Sigmoid colon (tissue), 7 donors: ENCODE data around the gene KPNA6. TPM values are rescaled to one million over a fixed set of nuclear protein-coding genes. Genes with fewer than 3 reads are reported as not detected.

ENCODE experiments used
- DNase-seq: peaks from one replicate; pipeline ENCODE4 v3.0.0-alpha.2; 2019
- H3K27ac ChIP-seq, 4 donors: fragments of 200-600 bp; sonication (generic); one replicate each; pipeline ENCODE4 v1.5.1; 2016 to 2019; ENCODE audit warnings: mild to moderate bottlenecking in 1 of 4
- H3K27me3 ChIP-seq, 3 donors: fragments of 200-600 bp; sonication (generic); one replicate each; pipeline ENCODE4 v1.5.1; 2019; ENCODE audit warnings: mild to moderate bottlenecking in 1 of 3
- H3K36me3 ChIP-seq, 4 donors: fragments of 200-600 bp; sonication (generic); one replicate each; pipeline ENCODE4 v1.5.1; 2016 to 2019
- H3K4me1 ChIP-seq, 4 donors: fragments of 200-600 bp; sonication (generic); one replicate each; pipeline ENCODE4 v1.5.1; 2017 to 2019
- H3K4me3 ChIP-seq, 4 donors: fragments of 200-600 bp; sonication (generic); one replicate each; pipeline ENCODE4 v1.5.1; 2017 to 2019; ENCODE audit warnings: mild to moderate bottlenecking in 2 of 4, moderate library complexity in 1 of 4
- H3K9me3 ChIP-seq, 4 donors: fragments of 200-600 bp in 3 of 4; sonication (generic) in 3 of 4; one replicate each; pipeline versions ENCODE4 v1.5.1 to v1.6.1; 2013 to 2019
- EP300 ChIP-seq, 4 donors: sonication (generic); formaldehyde crosslinking; IDR thresholded peaks; one replicate each; pipeline ENCODE4 v1.6.1; 2017; ENCODE audit warnings: antibody characterized with exemption in 4 of 4
- POLR2A ChIP-seq, 2 donors: fragments of 450-650 bp; IDR thresholded peaks; one replicate each; pipeline ENCODE4 v1.6.1; 2016; ENCODE audit warnings: antibody characterized with exemption in 2 of 2, mild to moderate bottlenecking in 2 of 2, moderate library complexity in 2 of 2
- POLR2AphosphoS5 ChIP-seq, 4 donors: sonication (generic); formaldehyde crosslinking; IDR thresholded peaks; one replicate each; pipeline ENCODE4 v1.6.1; 2017; ENCODE audit warnings: antibody characterized with exemption in 4 of 4
- WGBS, 2 donors: extraction: QIAGEN DNeasy Blood & Tissue Kit; methylation state at CpG; one replicate each; pipeline ENCODE4 v1.1.7; 2013; 5-methylcytosine and 5-hydroxymethylcytosine counted together
- intact Hi-C: fragments of 100-400 bp; cut with DNase I; formaldehyde crosslinking; loops from one replicate; pipeline ENCODE4 v1.15.1; 2023
- polyA plus RNA-seq, 3 donors: library from polyadenylated mRNA; stranded (reverse); fragments of 200-250 nt; gene quantifications; one replicate each; pipeline ENCODE4 v1.2.3, GENCODE V29; 2013
- total RNA-seq, 4 donors: library from RNA; depleted of rRNA; stranded (reverse); fragments of >200 nt; gene quantifications; one replicate each; pipeline ENCODE4 v1.1.0, GENCODE V29; 2016
- TF ChIP-seq, protein P1 (sequence below), 4 experiments: fragments of 450-650 bp in 3 of 4; fragments of 200-600 bp in 1 of 4; IDR thresholded peaks; one replicate each; pipeline ENCODE4 v1.5.1; 2016 to 2019; ENCODE audit warnings: antibody characterized with exemption in 4 of 4, mild to moderate bottlenecking in 3 of 4, moderate library complexity in 2 of 4
- donor health status: healthy with polysubstance abuse.
- donor health status: Bipolar disorder and iron deficiency.
- donor health status: healthy.

KPNA6 gene
- total and polyA plus RNA-seq, 7 donors: 6.0 to 47.0 (median 33.4) TPM

DNA sequence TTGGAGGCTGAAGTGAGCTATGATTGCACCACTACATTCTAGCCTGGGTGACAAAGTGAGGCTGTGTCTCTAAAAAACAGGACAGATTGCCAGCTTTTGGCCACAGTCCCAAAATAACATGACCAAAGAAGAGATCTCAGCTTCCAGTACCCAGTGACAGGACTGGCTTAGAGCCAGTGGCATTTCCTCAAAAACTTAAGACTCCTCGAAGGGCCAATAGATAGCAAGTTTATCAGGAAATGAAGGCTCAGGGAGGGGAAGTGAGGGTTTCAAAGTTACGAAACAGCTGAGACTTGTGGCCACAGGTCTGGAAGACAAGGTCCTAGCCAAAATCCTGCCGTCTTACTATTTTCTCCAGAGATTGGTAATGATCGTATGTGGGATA is 41.4 kb upstream of the KPNA6 start:
- intact Hi-C loops: no loop called here
- Histone ChIP-seq H3K27me3 (no peaks in the 10 kb centered on the region), H3K36me3 (peaks cover 0 to 9% (median 0%) of the 10 kb centered on the region in 4 donors), H3K27ac (peak overlapping the region in 3 of 4 donors; percentile 21 to 35 (median 23)), H3K9me3 (no peaks in the 10 kb centered on the region), H3K4me3 (no peak overlapping the region), H3K4me1 (peaks cover 0 to 17% (median 14%) of the 10 kb centered on the region in 4 donors)
- DNase-seq: peak; percentile 85
- TF ChIP-seq POLR2AphosphoS5 (IDR thresholded peaks at IDR 0.05) (peak in 2 of 4 donors; percentile 42 to 58), EP300 (IDR thresholded peaks at IDR 0.05) (no peak)
- TF ChIP-seq, protein P1, sequence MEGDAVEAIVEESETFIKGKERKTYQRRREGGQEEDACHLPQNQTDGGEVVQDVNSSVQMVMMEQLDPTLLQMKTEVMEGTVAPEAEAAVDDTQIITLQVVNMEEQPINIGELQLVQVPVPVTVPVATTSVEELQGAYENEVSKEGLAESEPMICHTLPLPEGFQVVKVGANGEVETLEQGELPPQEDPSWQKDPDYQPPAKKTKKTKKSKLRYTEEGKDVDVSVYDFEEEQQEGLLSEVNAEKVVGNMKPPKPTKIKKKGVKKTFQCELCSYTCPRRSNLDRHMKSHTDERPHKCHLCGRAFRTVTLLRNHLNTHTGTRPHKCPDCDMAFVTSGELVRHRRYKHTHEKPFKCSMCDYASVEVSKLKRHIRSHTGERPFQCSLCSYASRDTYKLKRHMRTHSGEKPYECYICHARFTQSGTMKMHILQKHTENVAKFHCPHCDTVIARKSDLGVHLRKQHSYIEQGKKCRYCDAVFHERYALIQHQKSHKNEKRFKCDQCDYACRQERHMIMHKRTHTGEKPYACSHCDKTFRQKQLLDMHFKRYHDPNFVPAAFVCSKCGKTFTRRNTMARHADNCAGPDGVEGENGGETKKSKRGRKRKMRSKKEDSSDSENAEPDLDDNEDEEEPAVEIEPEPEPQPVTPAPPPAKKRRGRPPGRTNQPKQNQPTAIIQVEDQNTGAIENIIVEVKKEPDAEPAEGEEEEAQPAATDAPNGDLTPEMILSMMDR (IDR thresholded peaks at IDR 0.05): no peak
- WGBS, 2 donors: 1 to 7% methylated on average over 4 of the region's 4 CpGs

DNA sequence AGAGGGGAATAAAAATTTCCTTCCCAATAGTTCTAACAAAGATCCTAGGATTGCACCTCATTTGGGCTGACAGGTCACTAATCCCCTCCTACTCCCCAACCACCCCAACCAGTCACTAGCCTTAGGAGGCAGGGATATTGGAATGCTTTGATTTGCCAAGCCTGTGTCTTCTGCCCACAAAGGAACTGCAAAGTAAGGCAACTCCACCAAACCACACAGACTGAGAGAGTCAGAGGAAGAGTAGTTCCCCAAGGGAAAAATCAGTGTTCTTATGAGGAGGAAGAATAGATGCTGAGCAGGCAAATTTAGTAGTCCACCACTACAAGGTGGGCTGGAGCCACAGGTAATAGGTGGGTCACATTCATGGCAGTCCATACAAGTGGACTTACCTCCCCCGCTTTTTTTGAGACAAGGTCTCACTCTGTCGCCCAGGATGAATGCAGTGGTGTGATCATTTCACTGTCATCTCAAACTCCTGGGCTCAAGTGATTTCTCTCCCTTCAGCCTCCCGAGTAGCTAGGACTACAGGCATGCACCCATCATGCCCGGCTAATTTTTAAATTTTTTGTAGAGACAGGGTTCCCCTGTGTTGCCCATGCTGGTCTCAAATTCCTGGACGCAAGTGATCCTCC is 38.8 kb upstream of the KPNA6 start:
- DNase-seq: no peak
- intact Hi-C loops: no loop called here
- no peaks in the 10 kb centered on the region for H3K27me3 ChIP-seq
- peaks cover 0 to 18% (median 14%) of the 10 kb centered on the region in 4 donors for H3K4me1 ChIP-seq
- no peaks in the 10 kb centered on the region for H3K9me3 ChIP-seq
- no peak overlapping the region for H3K27ac ChIP-seq
- WGBS, 2 donors: 87 to 91% methylated on average over 5 of the region's 5 CpGs
- H3K4me3 ChIP-seq: no peak overlapping the region
- no peaks in the 10 kb centered on the region for H3K36me3 ChIP-seq
- TF ChIP-seq EP300 (IDR thresholded peaks at IDR 0.05): no peak
- TF ChIP-seq POLR2AphosphoS5 (IDR thresholded peaks at IDR 0.05): no peak
- TF ChIP-seq, protein P1 (IDR thresholded peaks at IDR 0.05): no peak
- TF ChIP-seq POLR2A (IDR thresholded peaks at IDR 0.05): no peak

DNA sequence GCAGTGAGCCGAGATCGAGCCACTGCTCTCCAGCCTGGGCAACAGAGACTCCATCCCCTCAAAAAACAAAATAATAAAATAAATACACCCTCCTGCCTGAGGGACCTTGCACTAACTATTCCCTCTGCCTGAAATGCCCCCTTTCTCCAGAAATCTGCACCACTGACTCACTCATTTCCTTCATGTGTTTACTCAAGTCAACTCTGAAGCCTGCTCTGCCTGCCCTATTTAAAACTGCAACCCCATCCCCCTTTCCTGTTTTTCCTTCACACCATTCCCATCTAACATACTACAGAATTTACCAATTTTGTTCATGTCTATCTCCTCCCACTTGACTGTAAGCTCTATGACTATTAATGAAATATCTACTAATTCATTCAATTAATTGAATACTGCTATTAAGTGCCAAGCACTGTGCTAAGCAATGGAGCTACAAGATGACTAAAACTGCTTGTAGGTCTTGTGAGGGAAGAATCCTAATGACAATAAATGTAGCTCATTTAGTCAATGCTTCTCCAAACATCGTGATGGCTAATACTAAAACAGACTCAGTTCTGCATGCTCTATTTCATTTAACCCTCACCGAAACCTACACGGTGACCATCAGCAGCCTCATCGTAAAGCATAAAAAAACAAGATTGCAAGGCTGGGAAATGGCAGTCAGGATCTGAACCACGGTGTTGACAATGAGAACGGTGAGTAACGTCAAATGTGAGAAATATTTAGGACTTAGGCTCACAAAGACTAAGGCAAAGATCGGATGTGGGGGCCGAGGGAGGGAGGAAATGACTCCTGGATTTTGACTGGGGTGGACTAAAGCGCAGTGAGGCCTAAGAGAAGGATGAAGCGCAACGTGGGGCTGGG is 35.9 kb upstream of the KPNA6 start:
- H3K27ac ChIP-seq: peak overlapping the region; percentile 90 to 97 (median 94)
- H3K4me3 ChIP-seq: peak overlapping the region; percentile 71 to 89 (median 77)
- peaks cover 0 to 22% (median 13%) of the 10 kb centered on the region in 4 donors for H3K4me1 ChIP-seq
- intact Hi-C loops: loop anchor here (2.0 kb wide), 2 partner anchors 37 to 57 kb away; partner anchors contain the start of gene KPNA6
- TF ChIP-seq POLR2A (IDR thresholded peaks at IDR 0.05) (no peak), POLR2AphosphoS5 (IDR thresholded peaks at IDR 0.05) (no peak), EP300 (IDR thresholded peaks at IDR 0.05) (no peak)
- TF ChIP-seq, protein P1 (IDR thresholded peaks at IDR 0.05): no peak
- DNase-seq: no peak
- peaks cover 4 to 22% (median 7%) of the 10 kb centered on the region in 4 donors for H3K36me3 ChIP-seq
- H3K27me3 ChIP-seq: no peaks in the 10 kb centered on the region
- WGBS, 2 donors: 17% methylated on average over 14 of the region's 14 CpGs
- no peaks in the 10 kb centered on the region for H3K9me3 ChIP-seq

DNA sequence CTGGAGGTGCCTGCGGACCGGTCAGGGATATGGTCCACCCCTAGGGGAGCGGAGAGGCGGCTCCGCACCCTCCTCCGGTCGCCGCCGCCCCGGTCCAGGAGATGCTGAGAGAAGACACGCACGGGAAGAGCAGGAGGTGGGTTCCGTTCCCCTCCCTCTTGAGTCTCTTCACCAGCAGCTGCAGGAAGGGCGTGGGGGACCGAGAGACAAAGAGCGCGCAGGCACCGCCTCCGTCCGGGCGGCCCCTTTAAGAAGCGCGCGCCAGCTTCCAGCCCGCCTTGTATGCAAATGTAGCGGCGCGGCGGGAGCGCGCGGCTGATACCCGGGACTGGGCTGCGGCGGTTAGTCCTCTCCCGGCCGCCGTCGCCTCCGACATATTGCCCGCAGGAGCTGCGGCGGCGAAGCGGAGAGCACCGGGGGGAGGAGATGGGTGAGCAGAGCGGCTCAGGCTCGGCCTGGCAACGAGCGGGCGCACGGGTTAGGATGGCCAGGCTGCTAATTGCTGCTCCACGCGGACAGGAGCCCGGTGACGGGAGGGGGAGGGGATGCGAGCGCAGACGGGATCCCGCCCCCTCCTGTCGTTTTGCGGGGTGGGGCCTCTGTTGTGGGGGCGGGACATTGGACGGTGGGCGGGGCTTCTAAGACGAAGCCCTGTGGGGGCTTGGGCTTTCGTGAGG is 35.1 kb upstream of the KPNA6 start, which contains the start of gene TMEM39B:
Gene TMEM39B (plus strand): TSS at position 318 of the 677 bp plus-strand sequence. CDS start 109 bp downstream, at position 427.
- WGBS, 2 donors: 0 to 1% methylated on average over 67 of the region's 67 CpGs
- Histone ChIP-seq H3K27me3 (no peaks in the 10 kb centered on the region), H3K9me3 (no peaks in the 10 kb centered on the region), H3K27ac (peak within 1 kb of the TSS; percentile 90 to 97 (median 94)), H3K4me3 (peak within 1 kb of the TSS; percentile 71 to 89 (median 77)), H3K4me1 (peaks cover 0 to 22% (median 13%) of the 10 kb centered on the region in 4 donors), H3K36me3 (peaks cover 8 to 30% (median 15%) of the 10 kb centered on the region in 4 donors)
- TF ChIP-seq POLR2A (IDR thresholded peaks at IDR 0.05) (peak; percentile 26 to 44), POLR2AphosphoS5 (IDR thresholded peaks at IDR 0.05) (peak; percentile 46 to 88 (median 82)), EP300 (IDR thresholded peaks at IDR 0.05) (peak in 1 of 4 donors; percentile 63)
- TF ChIP-seq, protein P1 (IDR thresholded peaks at IDR 0.05): peak in 2 of 4 experiments; percentile 16 to 46
- intact Hi-C loops: loop anchor here (2.0 kb wide), 2 partner anchors 36 to 58 kb away; partner anchors contain the start of gene KPNA6
- DNase-seq: peak; percentile 97
